HG03521 (cell line): Measurements from ENCODE around the gene GALNT12.

Source experiments
- ATAC-seq: cut with Tn5 transposase; IDR thresholded peaks from one replicate; pipeline ENCODE4 v1.9.1; 2021; ENCODE audit warnings: mild to moderate bottlenecking, moderate library complexity; ENCODE audit not compliant: unreplicated experiment

The GALNT12 gene

DNA sequence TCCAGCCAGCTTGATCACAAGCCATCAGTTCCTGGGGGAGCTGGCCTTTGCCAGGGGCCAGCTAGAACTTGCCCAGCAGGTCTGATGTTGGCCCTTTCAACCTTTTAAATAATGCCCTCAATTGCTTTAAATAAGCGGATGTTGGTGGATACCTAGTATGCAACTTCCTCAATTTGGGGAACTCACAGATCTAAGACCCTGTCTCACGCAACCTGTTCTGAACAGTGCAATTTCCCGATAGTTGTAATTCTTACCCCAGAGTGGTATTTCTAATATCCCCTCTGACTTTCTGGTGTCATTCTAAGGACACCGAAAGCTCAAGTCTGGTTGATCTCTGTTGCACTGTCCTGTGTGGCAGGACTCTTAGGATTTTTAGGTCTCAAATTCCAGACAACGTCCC is 23.1 kb downstream of the GALNT12 start:
- ATAC-seq, result no peak

- ATAC-seq, result no peak
Observed at GRCh38 chr9:98831696-98832095, 24.2 kb downstream of the GALNT12 start.

GRCh38 chr9:98832768-98833089 is 25.3 kb downstream of the GALNT12 start:
- no peak for ATAC-seq

DNA sequence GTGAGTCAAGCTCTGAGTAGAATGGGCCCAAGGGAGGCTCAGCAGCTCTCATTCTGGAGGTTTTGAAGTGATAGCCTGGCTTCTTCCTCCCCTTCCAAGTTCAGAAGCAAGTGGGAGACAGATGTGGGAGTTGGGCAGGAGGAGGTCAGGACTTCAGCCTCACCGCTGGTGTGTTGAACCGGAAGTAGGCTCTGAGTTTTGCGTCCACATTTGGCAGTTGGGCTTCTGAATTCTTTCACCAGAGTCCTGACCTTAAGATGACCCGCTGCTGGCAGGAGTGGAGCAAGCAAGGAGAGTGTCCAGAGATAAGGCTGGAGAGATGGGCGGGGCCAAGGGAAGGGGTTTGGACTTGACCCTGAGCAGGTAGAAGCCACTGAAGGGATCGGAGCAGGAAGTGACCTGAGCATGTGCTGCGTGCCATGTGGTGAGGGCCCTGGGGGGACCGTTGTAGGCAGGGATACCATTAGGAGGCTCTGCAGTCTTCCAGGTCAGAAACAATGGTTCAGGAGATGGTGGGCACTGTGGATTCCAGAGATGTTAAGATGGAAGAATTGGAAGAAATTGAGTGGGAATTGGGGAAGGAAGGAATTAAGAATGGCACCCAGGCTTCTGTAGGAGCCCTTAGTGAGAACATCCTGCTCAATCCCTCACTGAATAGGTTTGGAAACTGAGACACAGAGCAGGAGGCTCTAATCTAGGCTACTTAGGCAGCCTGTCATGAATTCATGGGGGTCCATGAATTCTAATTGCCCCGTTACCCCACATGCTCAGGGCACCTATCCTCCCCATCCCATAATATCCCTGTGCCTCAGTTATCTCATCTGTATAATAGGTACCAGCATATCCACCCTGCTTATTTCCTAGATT is 25.9 kb downstream of the GALNT12 start:
- ATAC-seq, result no peak

DNA sequence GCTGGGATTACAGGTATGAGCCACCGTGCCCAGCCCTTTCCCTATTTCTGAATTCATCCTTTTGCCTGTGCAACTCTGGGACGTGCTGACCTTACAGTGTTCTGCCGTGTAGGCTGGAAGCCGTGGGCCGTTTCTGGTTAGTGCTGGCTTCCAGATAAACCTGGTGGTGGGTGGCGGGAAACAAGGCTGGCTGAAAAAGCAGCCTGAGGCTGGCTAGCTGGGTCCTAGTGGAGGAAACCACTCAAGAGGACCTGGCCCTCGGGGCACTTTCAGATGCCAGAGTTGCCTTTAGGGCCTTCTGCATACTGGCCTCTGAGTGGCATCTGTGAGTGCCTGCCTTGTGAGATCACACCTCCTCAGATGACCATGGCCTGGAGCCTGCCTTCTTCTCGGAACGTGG is 26.9 kb downstream of the GALNT12 start:
- no peak for ATAC-seq

DNA sequence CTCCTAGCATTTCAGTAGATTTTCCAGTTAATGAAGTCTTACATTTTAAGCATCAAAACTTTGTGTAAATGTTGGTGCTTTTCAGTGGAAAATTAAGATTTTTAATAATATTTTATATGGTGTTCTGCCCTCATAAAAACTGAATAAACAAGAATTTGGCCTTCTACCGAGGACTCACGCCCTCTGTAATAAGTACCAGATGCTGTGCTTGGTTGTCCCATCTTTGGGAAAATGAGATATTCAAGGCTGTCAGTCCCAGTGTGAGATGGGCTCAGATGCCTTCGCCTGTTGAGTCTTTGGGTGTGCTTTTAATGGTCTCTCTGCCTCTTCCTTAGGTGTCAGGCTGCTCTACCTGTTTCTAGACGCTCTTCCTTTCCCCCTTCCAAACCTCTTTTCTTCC is 28.7 kb downstream of the GALNT12 start:
- no peak for ATAC-seq

GRCh38 chr9:98837516-98837915 is 30.0 kb downstream of the GALNT12 start:
- ATAC-seq, result no peak

DNA sequence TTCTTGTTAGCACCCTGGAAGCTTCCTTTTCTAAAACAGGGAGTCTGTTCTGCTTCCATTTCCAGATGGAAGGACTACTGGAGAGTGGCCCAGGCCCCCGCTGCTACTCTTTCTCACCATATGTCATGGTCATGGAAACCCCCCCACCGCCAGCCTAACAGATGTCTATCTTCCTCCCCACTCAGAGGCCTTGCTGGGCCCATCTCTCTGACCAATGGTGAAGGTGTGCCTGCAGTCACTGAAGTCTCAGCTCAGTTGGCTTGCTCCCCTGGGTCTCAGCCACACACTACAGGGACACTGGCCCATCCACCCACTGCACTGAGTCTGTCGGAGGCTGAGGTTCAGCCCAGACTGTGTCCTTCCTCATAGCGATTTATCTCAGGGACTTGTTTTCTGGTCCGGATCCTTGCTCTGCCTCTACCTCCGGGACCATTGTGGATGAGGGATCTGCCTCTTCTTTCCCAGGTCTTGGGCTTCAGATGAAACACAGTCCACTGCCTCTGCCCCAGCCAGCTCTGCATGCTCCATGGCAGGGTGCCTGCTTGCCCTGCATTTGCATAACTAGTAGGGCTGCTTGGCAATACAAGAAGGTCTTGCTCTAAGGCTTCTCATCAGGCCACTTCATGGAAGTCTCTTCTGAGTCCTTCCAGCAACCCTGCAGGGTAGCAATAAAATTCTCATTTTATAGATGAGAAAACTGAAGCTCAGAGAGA is 30.8 kb downstream of the GALNT12 start:
- ATAC-seq, result no peak

- ATAC-seq, result no peak
Observed at GRCh38 chr9:98838868-98839565, 31.5 kb downstream of the GALNT12 start.

GRCh38 chr9:98839724-98840123 is 32.3 kb downstream of the GALNT12 start:
- no peak for ATAC-seq

- ATAC-seq, result no peak
Observed at GRCh38 chr9:98842510-98842909, 35.0 kb downstream of the GALNT12 start.

DNA sequence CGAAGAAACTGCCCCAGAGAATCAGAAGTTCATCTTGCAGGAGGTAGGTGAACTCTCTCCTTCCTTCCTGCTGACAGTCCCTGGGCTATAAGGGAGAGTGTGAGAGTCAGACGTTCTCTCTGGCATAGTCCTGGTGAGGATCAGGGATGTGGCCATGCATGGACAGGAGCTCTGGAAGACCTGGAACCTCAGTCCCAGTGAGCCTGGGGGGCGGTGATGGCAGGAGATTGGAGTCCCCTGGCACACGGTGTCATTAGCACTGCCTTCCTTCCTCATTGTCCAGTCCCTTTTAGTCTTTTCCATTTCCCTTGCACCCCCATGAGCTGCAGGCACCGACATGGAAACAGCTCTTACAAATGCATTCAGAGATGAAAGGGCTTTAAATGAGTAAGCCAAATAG is 38.6 kb downstream of the GALNT12 start:
- ATAC-seq, result no peak

DNA sequence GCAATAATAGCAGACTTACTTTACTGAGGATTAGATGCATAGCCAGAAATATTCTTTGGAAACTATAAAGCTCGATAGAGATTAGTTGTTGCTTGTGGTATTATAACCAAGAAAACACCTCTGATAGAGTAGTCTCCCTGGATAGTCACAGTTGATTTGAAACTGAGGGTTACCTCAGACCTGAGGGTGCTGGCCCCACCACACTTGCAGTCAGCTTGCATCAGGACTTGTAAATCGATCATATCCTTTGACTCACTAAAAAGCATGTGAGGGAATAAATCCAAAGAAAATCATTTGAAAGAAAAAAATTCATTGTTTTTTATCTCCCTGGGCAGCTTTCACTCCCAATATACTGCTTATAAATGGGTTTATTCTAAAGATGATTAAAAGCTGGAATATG is 39.4 kb downstream of the GALNT12 start:
- ATAC-seq, result no peak

DNA sequence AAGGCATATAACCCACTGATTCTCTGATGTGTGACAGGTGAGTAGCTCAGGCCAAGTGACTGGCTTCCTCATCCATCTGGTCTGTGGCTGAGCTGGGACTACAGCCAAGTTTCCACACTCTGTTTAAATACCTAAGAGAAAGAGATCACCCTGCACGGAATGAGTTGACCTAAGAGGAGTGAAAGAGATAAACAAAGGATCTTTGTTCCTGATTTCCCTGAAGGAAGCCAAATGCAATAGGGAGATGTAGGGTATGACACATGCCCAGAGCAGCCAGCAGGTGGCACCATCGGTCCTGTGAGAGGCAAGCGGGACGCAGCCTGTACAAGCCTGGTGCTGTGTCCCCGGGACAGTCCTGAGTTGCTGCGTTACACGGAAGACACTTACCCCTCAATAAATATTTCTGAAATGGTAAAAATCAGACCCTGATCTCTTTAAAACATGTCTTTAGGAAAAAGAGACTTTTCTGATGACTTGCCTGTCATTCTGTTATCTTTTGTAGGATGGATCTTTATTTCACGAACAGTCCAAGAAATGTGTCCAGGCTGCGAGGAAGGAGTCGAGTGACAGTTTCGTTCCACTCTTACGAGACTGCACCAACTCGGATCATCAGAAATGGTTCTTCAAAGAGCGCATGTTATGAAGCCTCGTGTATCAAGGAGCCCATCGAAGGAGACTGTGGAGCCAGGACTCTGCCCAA is 41.1 kb downstream of the GALNT12 start:
- ATAC-seq, result no peak

DNA sequence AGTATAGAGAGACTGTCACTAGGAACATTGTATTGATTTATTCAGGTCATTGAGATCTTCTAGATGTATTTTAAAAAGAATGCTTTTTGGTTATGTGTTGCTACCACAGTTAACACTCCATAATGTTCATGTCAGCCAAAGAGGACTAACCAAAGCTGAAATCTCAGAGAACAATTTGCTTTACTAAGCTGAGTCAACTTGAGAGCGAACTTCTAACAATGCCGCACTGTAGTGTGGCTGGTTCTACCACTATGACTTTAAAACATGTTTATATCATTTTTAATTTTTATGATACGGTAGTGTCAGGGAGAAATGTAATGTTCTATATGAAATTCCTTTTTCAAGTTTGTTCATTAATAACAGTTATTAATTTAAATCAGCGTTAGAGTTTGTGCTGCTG is 42.1 kb downstream of the GALNT12 start:
- ATAC-seq, result no peak

DNA sequence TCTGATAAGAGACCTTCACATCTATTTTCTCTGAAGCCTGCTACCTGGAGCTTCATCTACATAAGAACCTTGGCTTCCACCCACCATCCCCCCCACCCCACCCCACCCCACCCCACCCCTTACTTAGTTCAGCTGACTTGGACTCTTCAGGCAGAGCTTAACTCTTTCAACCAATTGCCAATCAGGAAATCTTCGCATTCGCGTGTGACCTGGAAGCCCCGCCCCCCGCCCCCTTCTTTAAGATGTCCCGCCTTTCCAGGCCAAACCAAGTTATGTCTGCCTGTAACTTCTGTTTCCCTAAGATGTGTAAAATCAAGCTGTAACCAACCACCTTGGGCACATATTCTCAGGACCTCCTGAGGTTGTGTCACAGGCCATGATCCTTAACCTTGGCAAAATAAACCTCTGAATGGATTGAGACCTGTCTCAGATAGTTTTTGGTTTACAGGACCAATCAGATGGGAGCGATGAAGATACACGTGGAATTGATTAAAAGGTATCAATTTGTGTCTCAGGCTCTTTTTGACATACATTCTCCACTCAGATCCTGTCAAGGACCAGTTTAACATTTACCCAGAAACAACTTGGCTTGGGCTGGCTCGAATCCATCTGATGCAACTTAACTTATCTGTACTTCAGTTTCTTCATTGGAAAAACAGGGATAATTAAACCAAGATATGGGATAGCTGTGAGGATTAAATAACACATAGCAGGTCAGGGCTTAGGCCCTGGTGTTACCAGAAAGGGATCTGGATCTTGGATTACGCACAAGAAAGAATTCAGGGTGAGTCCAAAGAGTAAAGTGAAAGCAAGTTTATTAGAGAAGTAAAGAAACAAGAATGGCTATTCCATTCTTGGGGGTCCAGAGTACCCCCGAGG is 43.6 kb downstream of the GALNT12 start:
- no peak for ATAC-seq

DNA sequence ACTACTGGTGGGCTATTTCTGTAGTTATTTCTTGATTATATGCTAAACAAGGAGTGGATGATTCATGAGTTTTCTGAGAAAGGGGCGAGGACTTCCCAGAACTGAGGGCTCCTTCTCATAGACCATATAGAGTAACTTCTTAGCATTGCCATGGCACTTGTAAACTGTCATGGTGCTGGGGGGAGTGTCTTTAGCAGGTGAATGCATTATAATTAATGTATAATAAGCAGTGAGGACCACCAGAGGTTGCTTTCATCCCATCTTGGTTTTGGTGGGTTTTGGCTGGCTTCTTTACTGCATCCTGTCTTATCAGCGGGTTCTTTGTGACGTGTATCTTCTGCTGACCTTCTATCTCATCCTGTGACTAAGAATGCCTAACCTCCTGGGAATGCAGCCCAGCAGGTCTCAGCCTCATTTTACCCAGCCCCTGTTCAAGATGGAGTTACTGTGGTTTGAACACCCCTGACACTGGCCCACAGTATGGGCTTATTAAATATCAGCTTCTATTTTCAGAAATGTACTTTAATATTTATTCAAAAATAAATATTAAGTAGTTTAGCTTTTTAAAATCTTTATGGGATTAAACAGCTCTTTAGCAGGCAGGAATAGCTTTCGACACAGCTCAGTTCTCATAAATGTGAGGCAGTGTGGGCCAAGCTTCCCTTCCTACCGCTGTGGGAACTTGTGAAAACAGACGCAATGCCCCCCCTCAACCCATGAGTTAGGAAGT is 44.4 kb downstream of the GALNT12 start:
- no peak for ATAC-seq

DNA sequence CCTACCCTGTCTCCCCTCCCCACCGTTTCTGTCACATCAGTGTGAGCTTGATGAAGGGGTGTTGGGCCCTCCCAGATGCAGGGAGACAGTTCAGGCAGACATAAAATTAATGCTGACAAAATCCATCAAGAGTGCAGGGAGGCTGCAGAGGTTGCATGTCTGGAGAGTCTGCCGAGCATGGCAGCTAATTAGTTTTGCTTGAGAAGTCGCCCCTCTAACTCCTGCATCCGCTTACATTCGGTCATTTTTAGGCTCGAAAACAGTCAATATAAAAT is 44.9 kb downstream of the GALNT12 start:
- ATAC-seq, result no peak

- ATAC-seq, result no peak
Observed at GRCh38 chr9:98852961-98853360, 45.5 kb downstream of the GALNT12 start.

DNA sequence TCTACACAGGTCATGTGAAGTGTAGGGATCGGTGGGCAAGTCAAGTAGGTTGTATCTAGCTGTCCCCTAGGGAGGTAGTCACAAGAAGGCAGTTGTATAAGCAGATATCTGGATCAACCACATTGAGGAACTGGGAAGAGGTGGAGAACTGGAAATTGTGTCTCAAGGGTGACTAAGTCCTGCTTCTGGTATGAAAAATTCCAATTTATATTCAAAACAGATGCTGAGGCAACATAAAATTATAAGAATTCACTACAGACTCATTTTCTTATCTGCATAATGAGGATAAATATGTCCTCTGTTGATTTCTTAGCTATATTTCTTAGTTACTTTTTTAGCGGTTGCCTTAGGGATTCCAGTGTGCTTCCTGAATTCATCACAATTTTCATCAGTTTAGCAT is 46.8 kb downstream of the GALNT12 start:
- ATAC-seq, result no peak
